Naive thymus-derived CD8-positive, alpha-beta T cell (primary cell): Measurements from ENCODE around the gene BOLL. TPM values are rescaled to one million over a fixed set of nuclear protein-coding genes. Genes with fewer than 3 reads are reported as not detected.
"Not testable (repeated sequence)": the region's sequence is repeated elsewhere in the genome, so short reads cannot be mapped to it uniquely, and the experiment has no call there.

ENCODE experiments used
- ATAC-seq, 2 donors: fragments of 150-1000 bp; cut with Tn5 transposase in 1 of 2; sonication (Bioruptor Pico), chemical (Tn5 transposase) in 1 of 2; 1 replicate in 1 of 2; 2 replicates in 1 of 2; pipeline ENCODE4 v1.10.0; 2021; ENCODE audit warnings: mild to moderate bottlenecking in 2 of 2, moderate library complexity in 2 of 2
- POLR2A ChIA-PET: fragments of 350-600 bp; sonication (Branson Sonifier 250); formaldehyde crosslinking; loops from one replicate; lab custom pipeline; 2021; ENCODE audit warnings: antibody characterized with exemption; lab: Charles Lee
- DNase-seq, 10 donors: peaks; one replicate each; pipeline versions ENCODE4 v3.0.0 to v3.0.0-alpha.2; 2020 to 2022
- H3K27ac Mint-ChIP-seq, 10 donors: one replicate each; pipeline ENCODE4 v1.8.0; 2020 to 2022; ENCODE audit warnings: mild to moderate bottlenecking in 10 of 10, mixed read lengths in 10 of 10, moderate library complexity in 4 of 10, inconsistent platforms in 1 of 10
- H3K27me3 Mint-ChIP-seq, 5 donors: one replicate each; pipeline ENCODE4 v1.8.0; 2021 to 2022; ENCODE audit warnings: mixed read lengths in 5 of 5
- H3K36me3 Mint-ChIP-seq, 3 donors: one replicate each; pipeline ENCODE4 v1.8.0; 2020 to 2022; ENCODE audit warnings: mixed read lengths in 3 of 3, mild to moderate bottlenecking in 2 of 3, inconsistent platforms in 1 of 3
- H3K4me1 Mint-ChIP-seq, 4 donors: one replicate each; pipeline ENCODE4 v1.8.0; 2021 to 2022; ENCODE audit warnings: mixed read lengths in 4 of 4
- H3K4me3 Mint-ChIP-seq, 10 donors: one replicate each; pipeline ENCODE4 v1.8.0; 2020 to 2022; ENCODE audit warnings: mild to moderate bottlenecking in 10 of 10, mixed read lengths in 10 of 10, moderate library complexity in 6 of 10, inconsistent platforms in 1 of 10
- H3K9me3 Mint-ChIP-seq, 9 donors: one replicate each; pipeline ENCODE4 v1.8.0; 2020 to 2022; ENCODE audit warnings: mixed read lengths in 9 of 9, mild to moderate bottlenecking in 3 of 9, inconsistent platforms in 1 of 9, moderate library complexity in 1 of 9
- polyA plus RNA-seq, 3 donors: library from polyadenylated mRNA; unstranded; fragments of 300-500 nt; fragmentation: Illumina TruSeq; gene quantifications; one replicate each; pipeline ENCODE4 v1.2.3, GENCODE V29; 2021
- total RNA-seq, 8 experiments: library from RNA in 2 of 8; stranded (reverse) in 2 of 8; gene quantifications; one replicate each; pipeline ENCODE4 v1.2.3 and lab custom pipeline; 2021 to 2026

The BOLL gene
- total and polyA plus RNA-seq, 5 experiments from 2014 or later = not detected

GRCh38 chr2:197699724-197700123, 85.4 kb downstream of the BOLL start:
- DNase-seq, ATAC-seq, POLR2A ChIA-PET, H3K4me3 Mint-ChIP-seq, H3K9me3 Mint-ChIP-seq, H3K27me3 Mint-ChIP-seq: not testable (repeated sequence)
- Mint-ChIP-seq H3K4me1 (peaks cover 2 to 11% (median 5%) of the 10 kb centered on the region in 4 donors), H3K27ac (peak overlapping the region in 2 of 10 donors; percentile 24 to 51), H3K36me3 (peaks cover 0 to 13% (median 3%) of the 10 kb centered on the region in 3 donors)

DNA sequence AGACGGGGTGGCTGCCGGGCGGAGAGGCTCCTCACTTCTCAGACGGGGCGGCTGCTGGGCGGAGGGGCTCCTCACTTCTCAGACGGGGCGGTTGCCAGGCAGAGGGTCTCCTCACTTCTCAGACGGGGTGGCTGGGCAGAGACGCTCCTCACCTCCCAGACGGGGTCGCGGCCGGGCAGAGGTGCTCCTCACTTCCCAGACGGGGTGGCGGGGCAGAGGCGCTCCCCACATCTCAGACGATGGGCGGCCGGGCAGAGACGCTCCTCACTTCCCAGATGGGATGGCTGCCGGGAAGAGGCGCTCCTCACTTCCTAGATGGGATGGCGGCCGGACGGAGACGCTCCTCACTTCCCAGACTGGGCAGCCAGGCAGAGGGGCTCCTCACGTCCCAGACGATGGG, 88.5 kb downstream of the BOLL start:
- peaks cover 0 to 13% (median 3%) of the 10 kb centered on the region in 3 donors for H3K36me3 Mint-ChIP-seq
- POLR2A ChIA-PET, H3K27ac Mint-ChIP-seq, DNase-seq, H3K27me3 Mint-ChIP-seq, H3K9me3 Mint-ChIP-seq, ATAC-seq, H3K4me3 Mint-ChIP-seq: not testable (repeated sequence)
- peaks cover 0 to 12% (median 3%) of the 10 kb centered on the region in 4 donors for H3K4me1 Mint-ChIP-seq

DNA sequence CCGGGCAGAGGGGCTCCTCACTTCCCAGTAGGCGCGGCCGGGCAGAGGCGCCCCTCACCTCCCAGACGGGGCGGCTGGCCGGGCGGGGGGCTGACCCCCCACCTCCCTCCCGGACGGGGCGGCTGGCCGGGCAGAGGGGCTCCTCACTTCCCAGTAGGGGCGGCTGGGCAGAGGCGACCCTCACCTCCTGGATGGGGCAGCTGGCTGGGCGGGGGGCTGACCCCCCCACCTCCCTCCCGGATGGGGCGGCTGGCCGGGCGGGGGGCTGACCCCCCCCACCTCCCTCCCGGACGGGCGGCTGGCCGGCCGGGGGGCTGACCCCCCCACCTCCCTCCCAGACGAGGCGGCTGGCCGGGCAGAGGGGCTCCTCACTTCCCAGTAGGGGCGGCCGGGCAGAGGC, 89.1 kb downstream of the BOLL start:
- ATAC-seq, H3K27me3 Mint-ChIP-seq, POLR2A ChIA-PET, H3K9me3 Mint-ChIP-seq, DNase-seq, H3K4me3 Mint-ChIP-seq, H3K27ac Mint-ChIP-seq: not testable (repeated sequence)
- peaks cover 0 to 12% (median 2%) of the 10 kb centered on the region in 4 donors for H3K4me1 Mint-ChIP-seq
- peaks cover 0 to 11% (median 3%) of the 10 kb centered on the region in 3 donors for H3K36me3 Mint-ChIP-seq

DNA sequence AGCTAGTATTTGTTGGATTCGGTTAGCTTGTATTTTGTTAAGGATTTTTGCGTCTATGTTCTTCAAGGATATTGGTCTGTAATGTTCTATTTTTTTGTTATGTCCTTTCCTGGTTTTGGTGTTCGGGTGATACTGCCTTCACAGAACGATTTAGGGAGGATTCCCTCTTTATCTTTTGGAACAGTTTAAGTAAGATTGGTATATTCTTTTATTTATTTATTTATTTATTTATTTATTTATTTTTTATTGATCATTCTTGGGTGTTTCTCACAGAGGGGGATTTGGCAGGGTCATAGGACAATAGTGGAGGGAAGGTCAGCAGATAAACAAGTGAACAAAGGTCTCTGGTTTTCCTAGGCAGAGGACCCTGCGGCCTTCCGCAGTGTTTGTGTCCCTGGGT, 89.9 kb downstream of the BOLL start:
- POLR2A ChIA-PET, H3K4me3 Mint-ChIP-seq, H3K36me3 Mint-ChIP-seq, DNase-seq, ATAC-seq, H3K9me3 Mint-ChIP-seq, H3K27me3 Mint-ChIP-seq: not testable (repeated sequence)
- peaks cover 0 to 12% (median 0%) of the 10 kb centered on the region in 4 donors for H3K4me1 Mint-ChIP-seq
- peak overlapping the region in 1 of 10 donors; percentile 19 for H3K27ac Mint-ChIP-seq

- POLR2A ChIA-PET = no interaction called here
- no peaks in the 10 kb centered on the region for H3K36me3 Mint-ChIP-seq
- H3K4me3 Mint-ChIP-seq = no peak overlapping the region
- H3K4me1 Mint-ChIP-seq = no peaks in the 10 kb centered on the region
- ATAC-seq (no peak), DNase-seq (no peak)
- H3K9me3 Mint-ChIP-seq = no peaks in the 10 kb centered on the region
- peaks cover 5 to 21% (median 8%) of the 10 kb centered on the region in 5 donors for H3K27me3 Mint-ChIP-seq
- no peak overlapping the region for H3K27ac Mint-ChIP-seq
These were observed 107.6 kb downstream of the BOLL start for GRCh38 chr2:197677483-197677882.

DNA sequence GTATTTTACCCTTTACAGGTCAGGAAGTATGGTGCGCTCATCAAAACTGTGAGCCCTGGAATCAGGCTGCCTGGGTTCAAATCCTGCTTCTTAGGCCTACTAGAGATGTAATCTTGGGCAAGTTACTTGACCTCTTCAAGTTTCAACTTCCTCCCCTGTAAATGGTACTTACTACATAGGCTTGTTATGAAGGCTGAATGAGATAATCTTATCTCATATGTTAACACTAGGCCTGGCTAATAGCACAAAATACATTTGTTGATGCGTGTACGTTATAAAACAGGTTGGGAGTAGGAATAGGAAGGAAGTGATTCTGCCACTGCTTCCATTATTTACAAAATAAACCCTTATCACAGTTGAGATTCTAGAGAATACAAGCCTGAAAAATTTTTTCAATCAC, 108.1 kb downstream of the BOLL start:
- Mint-ChIP-seq H3K4me1 (no peaks in the 10 kb centered on the region), H3K27me3 (peaks cover 5 to 24% (median 12%) of the 10 kb centered on the region in 5 donors), H3K27ac (no peak overlapping the region), H3K4me3 (no peak overlapping the region), H3K36me3 (no peaks in the 10 kb centered on the region), H3K9me3 (no peaks in the 10 kb centered on the region)
- no peak for DNase-seq
- ATAC-seq = no peak
- POLR2A ChIA-PET = no interaction called here

Other genes with a start within 250 kb of the BOLL start
- under 1 TPM; 0.22 to 0.47 TPM for gene RFTN2, start 109.7 kb downstream of the BOLL start, total RNA-seq
- under 1 TPM in 1 of 3 donors, not detected in 2; 0.13 TPM for gene RFTN2, start 109.7 kb downstream of the BOLL start, polyA plus RNA-seq
- gene MARS2, start 80.0 kb downstream of the BOLL start, total RNA-seq = 10 to 100 TPM; 15.7 to 19.3 TPM
- 10 to 100 TPM in 2 of 3 donors, 1 to 10 TPM in 1; 8.4 to 12.7 (median 12.5) TPM for gene MARS2, start 80.0 kb downstream of the BOLL start, polyA plus RNA-seq
- gene PLCL1, start 19.3 kb upstream of the BOLL start, total RNA-seq = 1 to 10 TPM; 7.1 to 8.8 TPM
- gene PLCL1, start 19.3 kb upstream of the BOLL start, polyA plus RNA-seq = 1 to 10 TPM; 3.0 to 4.8 (median 4.1) TPM